GM18858 (cell line): ENCODE results near the gene KDSR.
A peak's percentile ranks its signal among the peaks of the same experiment; 100 is the strongest.

Source experiments
- ATAC-seq: cut with Tn5 transposase; IDR thresholded peaks from one replicate; pipeline ENCODE4 v1.9.1; 2021; ENCODE audit not compliant: unreplicated experiment

KDSR gene

DNA sequence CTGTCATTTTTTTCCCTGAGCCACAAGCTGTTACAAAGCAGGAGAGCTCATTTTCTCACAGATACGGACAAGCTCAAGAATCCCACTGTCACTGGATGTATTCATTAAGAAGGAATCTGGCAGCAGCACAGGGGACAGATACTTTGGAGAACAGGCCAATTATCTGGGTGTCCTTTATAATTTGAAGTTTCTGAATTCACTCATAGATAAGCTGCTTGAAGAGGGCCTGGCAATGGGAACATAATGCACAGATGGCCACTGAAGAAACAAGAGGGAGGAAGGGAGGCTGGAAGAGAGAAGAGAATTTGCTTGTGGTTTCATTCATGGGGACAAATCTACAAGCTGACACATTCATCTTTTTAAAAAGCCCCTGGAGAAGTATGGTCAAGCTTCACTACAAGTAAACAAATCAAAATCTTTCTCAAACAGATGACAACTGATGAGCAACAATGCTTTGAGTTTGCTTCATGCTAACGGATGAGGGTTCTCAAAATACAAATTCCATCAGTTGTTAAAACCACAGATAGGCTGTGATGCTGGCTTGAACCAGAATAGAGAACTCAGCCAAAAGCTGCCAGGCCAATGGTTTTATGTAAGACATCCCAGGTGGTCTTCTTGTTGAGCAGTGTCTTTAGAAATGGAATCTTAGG is 59.3 kb downstream of the KDSR start:
- no peak for ATAC-seq

DNA sequence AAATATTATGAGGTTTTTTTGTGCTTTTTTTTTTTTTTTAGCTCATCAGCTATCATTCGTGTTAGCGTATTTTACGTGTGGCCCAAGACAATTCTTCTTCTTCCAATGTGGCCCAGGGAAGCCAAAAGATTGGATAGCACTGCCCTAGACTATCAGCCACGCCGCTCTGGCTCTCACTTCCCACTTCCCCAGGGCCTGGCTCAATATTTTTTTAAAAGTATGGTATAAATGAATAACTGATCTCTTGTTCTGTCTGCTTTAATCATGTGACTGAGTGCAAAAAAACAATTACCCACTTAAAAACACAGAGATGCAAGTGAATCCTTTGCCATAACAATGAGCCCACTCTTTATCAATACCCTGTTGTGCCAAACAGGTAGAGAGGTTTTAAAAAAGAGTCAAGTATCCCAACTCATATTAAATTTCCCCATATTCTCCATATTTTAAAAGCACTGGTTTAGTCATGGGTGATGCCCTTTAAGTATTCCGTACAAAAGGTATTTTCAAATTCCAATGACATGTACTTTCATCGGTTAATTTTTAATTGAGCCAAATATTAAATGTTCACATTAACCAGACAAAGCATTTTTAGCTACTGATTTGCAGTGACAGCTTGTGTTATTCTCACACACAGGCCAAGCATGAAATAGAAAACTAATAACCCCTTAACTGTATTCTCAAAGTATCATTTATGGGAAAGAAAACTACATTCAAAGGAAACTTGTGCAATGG is 60.0 kb downstream of the KDSR start:
- ATAC-seq, result no peak

DNA sequence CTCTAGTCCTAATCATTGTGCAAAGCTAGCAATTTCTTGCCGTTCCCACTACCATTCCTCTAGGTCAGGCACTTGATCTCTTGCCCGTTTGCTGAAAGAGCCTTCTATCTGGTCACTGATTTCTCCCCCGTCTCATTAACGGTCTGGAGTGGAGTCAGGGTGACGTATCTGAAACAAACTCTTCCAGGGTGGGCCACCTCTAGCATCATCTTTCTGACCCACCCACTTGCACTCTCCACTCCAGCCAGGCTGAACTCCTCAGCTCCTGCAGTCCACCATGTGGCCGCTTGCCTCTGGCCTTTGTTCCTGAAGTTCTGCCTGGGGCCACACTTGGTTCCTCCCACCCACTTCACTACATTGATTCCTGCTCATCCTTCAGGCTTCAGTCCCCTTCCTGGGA is 60.8 kb downstream of the KDSR start:
- no peak for ATAC-seq

DNA sequence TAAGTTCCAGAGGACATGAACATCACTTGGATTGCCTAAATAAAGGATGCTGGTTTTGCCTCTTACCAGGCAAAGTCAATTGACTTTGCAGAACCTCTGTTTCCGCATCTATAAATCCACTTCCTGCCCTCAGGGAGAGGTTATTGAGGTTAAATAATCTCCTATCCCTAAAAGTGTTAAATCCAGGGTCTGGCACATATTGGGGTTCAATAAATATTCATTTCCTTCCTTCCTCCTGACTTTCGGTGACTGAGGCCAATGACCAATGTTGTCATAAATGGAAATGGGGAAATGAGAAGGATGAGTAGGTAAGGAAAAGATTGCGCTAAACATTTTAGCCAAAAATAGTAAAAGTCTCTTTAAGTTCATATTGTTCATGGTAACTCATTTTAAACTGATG is 63.5 kb downstream of the KDSR start:
- ATAC-seq, result no peak

DNA sequence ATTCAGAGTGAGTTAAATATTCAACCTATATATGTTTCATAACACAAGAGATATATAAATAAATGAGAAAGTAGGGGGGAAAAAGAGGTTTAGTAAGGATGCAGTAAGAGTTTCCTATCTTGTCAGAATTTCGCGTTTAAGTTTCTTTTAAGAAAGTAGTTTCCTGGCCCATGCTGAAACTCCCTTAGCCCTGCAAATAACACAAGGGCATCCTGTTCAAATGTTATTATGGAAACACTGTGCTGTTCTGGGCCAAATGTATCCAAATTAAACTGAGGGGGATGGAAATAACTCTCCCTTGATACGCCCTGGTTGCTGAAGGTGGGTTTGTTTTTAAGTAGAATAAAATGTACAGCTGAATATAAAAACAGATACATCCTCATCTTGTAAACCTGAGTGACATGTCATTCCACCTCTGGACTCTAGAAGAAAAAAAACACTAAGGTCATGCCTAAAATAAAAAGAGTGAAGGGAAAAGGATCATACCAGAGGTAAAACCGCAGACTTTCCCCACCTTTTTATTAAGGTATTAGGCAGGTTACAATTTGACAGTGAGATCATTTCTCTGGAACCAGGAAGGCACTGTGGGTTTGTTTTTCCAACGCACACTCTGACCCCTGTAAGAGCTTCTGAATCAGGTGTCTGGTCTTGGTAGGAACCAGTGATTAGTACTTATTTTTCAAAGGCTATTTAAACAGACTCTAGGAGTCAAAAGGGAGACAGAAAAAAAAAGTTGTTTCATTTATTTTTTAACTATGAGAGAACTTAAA is 64.2 kb downstream of the KDSR start:
- ATAC-seq, result no peak

DNA sequence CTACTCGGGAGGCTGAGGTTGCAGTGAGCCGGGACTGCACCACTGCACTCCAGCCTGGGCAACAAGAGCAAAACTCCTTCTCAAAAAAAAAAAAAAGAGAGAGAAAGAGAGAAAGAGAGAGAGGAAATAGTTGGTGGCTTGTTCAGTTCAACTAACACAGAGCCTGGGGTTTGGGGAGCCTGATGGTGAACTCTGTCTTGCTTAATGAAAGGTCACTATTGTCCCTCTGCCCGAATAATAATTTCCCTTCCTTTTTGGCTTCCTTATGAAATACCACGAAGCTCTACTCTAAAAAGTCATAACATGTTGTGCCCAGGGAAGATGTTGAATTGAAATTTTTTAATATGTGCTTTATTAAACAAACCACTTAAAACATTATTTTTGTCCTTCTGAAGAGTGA is 64.8 kb downstream of the KDSR start:
- no peak for ATAC-seq

DNA sequence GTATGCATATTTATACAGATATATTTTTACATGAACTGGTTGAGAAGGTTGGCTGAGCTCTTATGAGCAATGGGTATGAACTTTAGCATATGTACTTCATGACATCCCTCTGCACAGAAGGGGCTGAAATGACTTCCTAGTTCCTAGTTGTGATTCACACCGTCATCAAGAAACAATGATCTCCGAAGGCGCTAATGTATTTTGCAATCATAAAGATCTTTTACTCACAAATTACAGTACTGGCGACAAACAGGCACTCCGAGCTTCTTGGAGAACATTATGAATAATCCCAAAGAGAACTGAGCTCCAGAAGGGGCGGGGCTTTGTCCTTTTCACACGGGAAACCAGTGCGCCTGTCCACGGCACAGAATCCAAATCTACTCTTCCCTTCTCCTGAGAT is 65.6 kb downstream of the KDSR start:
- ATAC-seq, result no peak

DNA sequence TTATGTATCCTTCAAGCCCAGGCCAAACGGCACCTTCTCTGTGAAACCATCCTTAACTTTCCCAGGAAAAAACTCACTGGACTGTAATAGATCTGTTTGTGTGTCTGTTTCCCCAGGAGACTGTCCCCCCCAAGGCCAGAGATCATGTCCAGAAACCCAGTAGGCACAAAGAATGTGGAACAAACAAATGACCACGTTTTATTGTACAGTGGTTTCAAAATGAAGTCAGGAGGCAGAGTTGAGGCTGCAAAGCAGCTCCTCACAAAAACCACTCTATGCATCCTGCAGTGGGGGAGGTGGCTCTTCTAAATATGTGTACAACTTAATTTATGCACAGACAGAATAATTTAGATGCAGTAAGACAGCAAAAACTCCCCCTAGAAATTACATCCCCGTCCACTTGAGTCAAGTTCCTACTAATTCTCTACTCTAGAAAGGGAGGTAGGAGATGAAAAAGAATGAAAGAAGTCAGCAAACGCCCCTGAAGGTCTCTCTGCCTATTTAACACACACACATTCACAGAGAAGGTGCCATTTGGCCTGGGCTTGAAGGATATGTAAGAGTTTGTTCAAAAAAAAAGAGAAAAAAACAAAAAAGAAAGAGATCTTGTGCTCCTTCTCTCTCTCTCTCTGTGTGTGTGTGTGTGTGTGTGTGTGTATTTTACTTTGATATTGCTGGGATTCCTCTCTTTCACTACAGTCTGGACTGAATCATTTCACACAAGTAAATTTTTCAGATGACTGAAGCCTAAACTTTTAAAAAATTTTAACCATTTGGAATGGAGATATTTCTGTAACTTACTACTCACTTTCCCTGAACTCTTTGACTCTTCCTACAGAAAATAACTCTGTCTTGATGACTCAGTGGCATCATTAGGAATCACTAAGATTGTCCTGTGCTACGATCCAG is 66.9 kb downstream of the KDSR start:
- peak; percentile 59 for ATAC-seq

DNA sequence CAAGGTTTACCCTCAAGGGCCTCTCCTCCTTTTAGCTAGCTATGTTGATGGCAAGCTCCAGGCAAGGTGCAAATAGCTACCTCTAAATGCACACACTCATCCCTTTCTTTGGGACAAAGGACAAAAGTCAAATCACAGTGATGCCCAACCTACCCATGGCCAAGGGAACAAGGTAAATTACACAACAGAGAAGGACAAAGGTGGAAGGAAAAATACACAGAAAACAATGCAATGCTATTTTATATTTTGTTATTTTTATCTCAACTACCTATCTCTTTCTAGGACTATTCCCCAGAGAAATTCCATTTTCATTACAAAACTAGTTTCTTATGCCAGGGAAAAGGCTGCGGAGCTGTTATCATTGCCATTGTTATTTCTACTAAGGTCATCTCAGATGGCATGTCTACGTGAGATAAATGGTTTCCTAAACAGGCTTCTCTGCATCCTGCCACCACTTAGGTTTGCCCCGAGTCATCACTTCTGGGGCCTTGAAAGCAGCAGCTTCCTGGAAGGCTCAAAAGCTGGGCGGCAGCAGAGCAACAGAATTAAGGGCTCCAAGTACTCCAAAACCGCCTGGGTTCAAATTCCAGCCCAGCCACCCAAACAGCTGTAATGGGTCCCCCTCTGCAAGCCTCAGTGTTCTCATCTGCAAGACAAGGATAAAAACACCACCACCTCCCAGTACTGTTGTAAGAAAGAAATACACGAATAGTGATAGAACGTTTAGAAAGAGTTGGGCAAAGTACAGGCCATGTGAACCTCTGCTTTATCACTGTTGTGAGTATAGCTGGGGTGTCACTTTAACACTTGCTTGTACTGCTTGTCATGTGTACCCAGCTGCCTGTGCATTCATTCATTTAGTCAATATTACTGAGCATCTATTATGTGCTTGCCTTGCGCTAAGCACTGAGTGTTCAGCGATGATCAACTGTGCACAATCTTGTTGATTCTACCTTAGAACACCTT is 68.3 kb downstream of the KDSR start:
- no peak for ATAC-seq

DNA sequence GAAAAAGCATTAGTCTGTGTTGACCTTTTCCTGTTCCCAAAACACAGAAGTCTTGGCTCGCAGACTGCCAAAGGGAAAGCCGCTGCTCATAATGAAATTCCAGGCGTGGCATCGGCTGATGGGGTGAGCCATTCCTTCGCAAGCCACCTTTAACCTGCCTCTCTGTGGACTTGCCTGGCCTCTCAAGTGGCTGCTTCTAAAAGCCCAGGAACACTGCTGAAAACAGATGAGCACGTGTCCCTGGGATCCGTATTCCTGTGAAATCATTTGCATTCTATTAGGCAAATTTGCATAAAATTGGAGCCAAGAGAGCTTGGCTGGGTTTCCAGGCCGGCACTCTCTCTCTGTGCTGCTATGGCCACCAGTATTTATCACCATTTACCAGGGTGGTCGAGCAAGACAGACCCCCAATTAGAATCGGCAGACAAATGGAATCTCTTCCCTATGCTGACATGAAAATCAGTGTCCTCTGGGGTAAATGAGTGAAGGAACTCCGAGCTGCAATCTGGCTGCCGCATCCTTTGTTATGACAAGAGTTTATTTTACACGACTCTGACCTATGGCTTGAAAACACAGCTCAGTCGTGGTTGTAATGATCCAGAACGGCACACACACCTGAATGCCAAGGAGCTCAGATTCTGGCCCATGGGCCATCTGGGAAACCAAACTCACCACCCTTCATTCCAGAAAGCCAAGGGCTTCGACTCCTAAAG is 69.2 kb downstream of the KDSR start:
- ATAC-seq, result no peak

DNA sequence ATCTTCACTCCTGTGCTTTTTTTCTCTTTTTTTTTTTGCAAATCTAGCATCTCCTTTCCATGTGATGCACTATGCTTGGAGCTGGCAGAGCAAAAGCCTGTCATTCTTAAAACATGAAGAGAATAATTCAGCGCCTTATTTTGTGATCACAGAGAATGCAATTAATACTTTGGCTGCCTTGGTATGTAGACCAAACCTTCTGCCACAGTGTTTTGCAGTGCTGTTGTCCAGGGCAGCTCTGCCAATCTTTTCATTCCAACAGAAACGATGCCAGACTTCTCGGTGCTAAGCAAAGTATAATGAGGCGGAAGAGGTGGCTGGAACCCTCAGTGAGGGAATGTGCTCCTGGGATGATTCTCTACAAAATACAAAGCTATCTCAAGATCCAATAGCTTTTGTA is 73.1 kb downstream of the KDSR start:
- ATAC-seq, result no peak

DNA sequence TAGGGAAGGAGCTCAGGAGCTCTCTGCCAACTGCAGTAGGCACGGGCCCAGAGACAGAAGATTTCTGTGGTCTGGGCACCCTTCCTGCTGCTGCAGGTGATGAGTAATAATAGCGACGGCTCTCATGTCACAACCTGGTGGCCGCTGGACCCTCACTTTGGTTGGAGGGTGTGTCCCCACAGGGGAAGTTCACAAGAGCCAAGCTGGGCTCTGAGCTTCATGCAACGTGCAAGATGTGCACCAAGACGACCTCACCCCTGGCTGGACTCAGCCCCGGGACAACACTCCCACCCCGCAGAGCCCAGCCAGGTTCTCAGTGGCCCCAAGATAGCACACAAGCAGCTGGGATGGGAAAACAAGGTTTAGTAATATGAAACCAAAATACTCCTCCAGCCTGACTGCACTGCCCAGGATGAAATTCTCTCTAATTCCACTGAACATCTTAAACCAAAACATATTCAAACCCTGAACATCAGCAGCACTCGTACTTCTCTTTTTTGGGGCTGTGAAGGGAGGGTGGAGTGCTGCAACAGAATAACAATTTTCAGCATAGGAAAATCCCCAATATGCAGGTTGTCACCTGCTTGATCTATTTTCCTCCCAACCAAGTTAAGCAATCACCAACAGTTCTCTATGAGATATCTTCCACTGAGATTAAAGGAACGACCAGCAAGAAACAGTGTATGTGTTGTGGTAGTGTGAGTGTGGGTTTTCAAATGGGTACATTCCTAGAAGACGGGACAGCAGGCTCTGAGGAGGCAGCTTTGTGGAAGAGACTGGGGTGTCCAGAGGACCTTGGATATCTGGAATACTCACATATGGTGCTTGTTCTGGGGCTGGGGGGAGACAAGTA is 73.9 kb downstream of the KDSR start:
- peak; percentile 57 for ATAC-seq

DNA sequence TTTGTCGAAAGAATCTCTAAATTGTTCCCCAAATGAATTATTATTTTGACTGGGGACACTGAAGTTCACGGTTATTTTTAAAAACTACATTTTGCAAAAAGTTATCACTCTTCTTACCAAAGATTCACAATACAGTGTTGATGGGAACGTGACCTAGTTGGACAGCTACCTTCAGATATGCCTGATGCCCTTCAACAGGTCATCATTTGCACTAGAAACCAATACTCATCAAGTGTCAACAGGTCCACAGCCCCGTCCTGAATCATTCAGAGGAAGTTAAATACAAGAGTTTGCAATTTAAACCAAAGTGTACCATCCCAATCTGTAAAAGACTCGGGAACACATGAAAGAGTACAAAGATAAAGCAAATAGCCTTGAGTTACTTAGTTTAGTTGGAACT is 75.7 kb downstream of the KDSR start:
- no peak for ATAC-seq

DNA sequence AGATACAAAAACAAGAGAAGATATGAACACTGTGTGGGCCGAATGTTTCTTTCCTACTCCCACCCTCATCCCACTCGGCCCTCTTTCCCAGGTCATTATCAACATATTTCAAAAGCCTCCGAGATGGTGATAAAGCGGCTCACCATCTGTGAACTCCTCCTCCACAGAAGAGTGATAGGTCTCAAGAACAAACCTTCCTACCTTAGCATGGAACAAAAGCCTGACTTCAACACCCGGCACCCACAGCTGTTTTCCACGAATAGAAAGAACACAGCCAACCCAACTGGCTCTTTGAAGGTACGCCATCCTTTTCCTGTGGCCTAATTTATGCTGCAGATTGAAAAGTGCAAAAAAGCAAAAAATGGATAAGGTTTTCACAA is 76.2 kb downstream of the KDSR start:
- no peak for ATAC-seq

DNA sequence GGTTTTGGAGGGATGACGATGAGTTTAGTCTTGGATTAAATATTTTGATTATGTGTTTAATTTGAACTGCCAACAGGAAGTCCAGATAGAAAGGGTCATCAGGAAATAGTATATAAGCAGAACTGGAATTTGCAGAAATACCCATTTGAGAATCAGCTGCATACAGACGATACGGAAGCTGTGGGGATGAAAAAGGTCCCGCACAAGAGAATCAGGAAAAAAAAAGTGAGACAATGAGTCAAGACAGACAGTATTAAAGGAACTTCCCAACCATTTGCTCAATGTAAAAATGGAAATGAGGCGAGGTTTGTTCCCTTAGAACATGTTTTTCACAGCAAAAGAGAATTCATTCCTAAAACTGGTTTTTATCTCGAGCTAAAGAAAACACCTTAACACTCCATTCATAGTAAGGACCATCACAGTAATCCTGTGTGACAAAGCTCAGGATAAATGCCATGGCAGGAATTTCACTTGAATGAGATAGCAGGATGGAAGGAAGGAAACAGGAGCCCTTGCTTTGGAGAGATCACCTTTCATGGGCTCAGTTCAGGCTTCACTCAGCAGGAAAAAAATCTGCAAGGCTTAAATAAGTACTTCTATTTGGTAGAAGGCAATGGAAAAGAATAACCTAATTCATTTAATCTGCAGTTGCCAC is 76.7 kb downstream of the KDSR start:
- no peak for ATAC-seq

DNA sequence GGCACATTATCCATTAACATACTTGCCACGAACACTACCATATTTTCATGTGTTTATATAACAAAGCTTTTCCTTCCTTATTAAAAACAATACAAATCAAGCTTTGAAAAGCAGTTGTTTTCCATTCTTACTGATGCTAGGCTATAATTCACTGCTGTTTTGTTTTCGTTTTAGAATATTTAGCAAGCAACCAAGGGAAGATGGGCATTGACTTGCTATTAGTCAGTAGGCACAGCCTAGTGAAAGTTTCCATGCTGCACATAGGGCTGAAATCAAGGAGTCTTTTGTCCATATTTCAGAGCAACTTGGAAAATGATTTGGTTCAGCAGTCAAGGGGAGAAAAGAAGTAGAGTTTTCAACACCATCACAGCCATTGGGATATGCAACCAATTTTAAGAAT is 78.7 kb downstream of the KDSR start:
- no peak for ATAC-seq

DNA sequence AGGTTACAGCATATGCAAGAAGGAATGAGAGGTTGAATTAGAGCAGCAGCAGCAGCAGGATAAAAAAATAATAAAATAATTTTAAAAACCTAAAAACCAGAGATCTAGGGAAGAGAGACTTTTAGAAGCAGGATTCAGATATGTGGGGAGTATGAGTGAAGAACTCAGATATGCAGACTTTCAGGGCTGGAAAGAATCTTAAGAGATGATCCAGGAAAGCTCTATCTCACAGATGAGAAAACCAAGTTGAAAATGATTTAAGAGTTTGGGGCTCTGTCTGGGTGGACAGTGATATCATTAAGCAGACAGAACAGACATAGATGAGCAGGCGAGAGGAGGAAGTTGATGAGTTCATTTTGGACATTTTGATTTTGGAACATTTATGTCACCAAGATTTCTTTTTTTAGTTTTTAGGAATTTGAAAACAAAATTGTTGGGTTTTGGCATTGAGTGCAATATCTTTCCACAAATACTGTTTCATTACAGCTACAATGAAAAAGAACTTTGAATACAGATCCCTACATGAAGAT is 79.2 kb downstream of the KDSR start:
- ATAC-seq, result no peak

DNA sequence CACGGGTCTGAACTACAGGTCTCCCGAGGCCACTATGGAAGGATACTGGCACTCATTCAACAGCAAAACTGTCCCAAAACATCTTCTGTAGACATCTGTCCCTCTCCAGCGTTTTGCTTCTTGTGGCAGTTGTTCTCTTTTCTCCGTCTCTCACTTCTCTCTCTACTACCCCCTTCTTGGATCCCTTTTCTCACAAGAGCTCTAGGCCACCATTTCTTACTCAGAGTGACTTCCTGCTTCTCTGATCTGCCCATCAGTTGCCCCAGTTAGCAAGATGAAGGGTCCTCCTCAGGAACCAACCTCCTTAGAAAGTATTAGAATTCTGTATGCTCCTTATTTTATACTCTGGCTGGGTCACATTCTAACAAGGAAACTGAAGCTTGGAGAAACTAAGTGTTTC is 80.1 kb downstream of the KDSR start:
- no peak for ATAC-seq
